Thyroid gland (tissue), 4 donors: Measurements from ENCODE around the gene ITCH. TPM values are rescaled to one million over a fixed set of nuclear protein-coding genes. Genes with fewer than 3 reads are reported as not detected.
"Not testable (repeated sequence)": the region's sequence is repeated elsewhere in the genome, so short reads cannot be mapped to it uniquely, and the experiment has no call there.

Source experiments
- DNase-seq, 2 donors: peaks; one replicate each; pipeline ENCODE4 v3.0.0-alpha.2; 2019
- H3K27ac ChIP-seq, 3 donors: fragments of 200-600 bp; sonication (generic); 1 replicate in 2 of 3; 2 replicates in 1 of 3; pipeline ENCODE4 v1.5.1; 2016 to 2019; ENCODE audit warnings: mild to moderate bottlenecking in 1 of 3, moderate library complexity in 1 of 3
- H3K27me3 ChIP-seq: fragments of 200-600 bp; sonication (generic); one replicate; pipeline ENCODE4 v1.5.1; 2019
- H3K36me3 ChIP-seq, 2 donors: fragments of 200-600 bp; sonication (generic); one replicate each; pipeline ENCODE4 v1.5.1; 2016 to 2019
- H3K4me1 ChIP-seq, 2 donors: fragments of 200-600 bp; sonication (generic); one replicate each; pipeline ENCODE4 v1.5.1; 2017 to 2019
- H3K4me3 ChIP-seq, 3 donors: fragments of 200-600 bp; sonication (generic); replicated peaks in 1 of 3; 1 replicate in 2 of 3; 2 replicates in 1 of 3; pipeline ENCODE4 v1.5.1; 2016; ENCODE audit warnings: mild to moderate bottlenecking in 1 of 3
- H3K9me3 ChIP-seq: fragments of 200-600 bp; sonication (generic); one replicate; pipeline ENCODE4 v1.5.1; 2017
- POLR2A ChIP-seq, 2 donors: fragments of 450-650 bp; IDR thresholded peaks; one replicate each; pipeline ENCODE4 v1.6.1; 2017; ENCODE audit warnings: antibody characterized with exemption in 2 of 2, mild to moderate bottlenecking in 2 of 2, moderate library complexity in 1 of 2
- WGBS, 2 donors: methylation state at CpG; one replicate each; pipeline ENCODE4 v1.1.5; 2017; 5-methylcytosine and 5-hydroxymethylcytosine counted together
- intact Hi-C: fragments of 100-400 bp; cut with DNase I; formaldehyde crosslinking; loops from one replicate; pipeline ENCODE4 v1.15.1; 2023
- total RNA-seq, 4 donors: library from RNA; depleted of rRNA; stranded (reverse); fragments of >200 nt; gene quantifications; one replicate each; pipeline ENCODE4 v1.2.3, GENCODE V29; 2016
- TF ChIP-seq, protein P1 (sequence below), 6 experiments: fragments of 200-600 bp in 3 of 6; fragments of 450-650 bp in 3 of 6; sonication (generic) in 3 of 6; IDR thresholded peaks; one replicate each; pipeline ENCODE4 v1.5.1; 2016 to 2019; ENCODE audit warnings: antibody characterized with exemption in 6 of 6, mild to moderate bottlenecking in 2 of 6, inconsistent platforms in 1 of 6, moderate library complexity in 1 of 6

The ITCH gene
- total RNA-seq, 4 donors from 2014 or later: 67.5 to 120 (median 75.5) TPM

DNA sequence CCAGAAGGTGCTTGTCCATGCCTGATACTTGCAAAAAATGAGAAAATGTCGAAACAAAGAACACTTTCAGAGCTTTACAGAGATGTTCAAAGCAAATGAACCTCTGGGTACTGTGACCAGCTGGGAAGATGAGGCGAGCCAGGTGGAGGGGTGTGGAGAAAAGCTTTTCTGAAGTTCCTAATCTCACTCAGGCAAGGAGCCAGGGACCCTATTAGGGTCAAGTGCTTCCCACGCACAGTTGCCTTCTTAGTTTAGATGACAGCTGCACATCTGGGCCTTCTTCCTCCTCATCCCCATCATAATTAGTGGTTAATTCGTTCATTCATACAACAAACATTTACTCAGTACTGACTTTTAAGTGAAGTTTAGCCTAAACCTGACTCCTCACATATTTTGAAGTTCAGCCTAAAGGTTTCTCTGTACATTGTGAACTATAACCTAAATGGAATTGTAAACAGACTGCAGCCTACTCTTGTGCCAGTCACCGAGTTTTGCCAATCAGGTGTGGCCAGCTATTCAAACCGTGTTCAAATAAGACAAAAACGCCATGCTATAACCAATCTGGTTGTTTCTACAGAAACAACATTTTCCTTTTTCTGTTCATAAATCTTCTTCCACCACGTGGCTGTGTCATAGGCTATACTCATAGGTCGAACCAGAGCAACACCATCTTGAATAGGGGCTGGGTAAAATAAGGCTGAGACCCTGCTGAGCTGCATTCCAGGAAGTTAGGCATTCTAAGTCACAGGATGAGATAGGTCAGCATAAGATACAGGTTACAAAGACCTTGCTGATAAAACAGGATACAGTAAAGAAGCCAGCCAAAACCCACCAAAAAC, 40.6 kb upstream of the ITCH start:
- TF ChIP-seq POLR2A (IDR thresholded peaks at IDR 0.05): no peak
- TF ChIP-seq, protein P1, sequence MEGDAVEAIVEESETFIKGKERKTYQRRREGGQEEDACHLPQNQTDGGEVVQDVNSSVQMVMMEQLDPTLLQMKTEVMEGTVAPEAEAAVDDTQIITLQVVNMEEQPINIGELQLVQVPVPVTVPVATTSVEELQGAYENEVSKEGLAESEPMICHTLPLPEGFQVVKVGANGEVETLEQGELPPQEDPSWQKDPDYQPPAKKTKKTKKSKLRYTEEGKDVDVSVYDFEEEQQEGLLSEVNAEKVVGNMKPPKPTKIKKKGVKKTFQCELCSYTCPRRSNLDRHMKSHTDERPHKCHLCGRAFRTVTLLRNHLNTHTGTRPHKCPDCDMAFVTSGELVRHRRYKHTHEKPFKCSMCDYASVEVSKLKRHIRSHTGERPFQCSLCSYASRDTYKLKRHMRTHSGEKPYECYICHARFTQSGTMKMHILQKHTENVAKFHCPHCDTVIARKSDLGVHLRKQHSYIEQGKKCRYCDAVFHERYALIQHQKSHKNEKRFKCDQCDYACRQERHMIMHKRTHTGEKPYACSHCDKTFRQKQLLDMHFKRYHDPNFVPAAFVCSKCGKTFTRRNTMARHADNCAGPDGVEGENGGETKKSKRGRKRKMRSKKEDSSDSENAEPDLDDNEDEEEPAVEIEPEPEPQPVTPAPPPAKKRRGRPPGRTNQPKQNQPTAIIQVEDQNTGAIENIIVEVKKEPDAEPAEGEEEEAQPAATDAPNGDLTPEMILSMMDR (IDR thresholded peaks at IDR 0.05): no peak
- Histone ChIP-seq H3K9me3 (no peaks in the 10 kb centered on the region), H3K27me3 (no peaks in the 10 kb centered on the region), H3K27ac (no peak overlapping the region), H3K4me1 (no peaks in the 10 kb centered on the region), H3K36me3 (no peaks in the 10 kb centered on the region), H3K4me3 (no peak overlapping the region)
- DNase-seq: no peak
- 70 to 82% methylated on average over 9 of the region's 9 CpGs for WGBS, 2 donors
- intact Hi-C loops: no loop called here

DNA sequence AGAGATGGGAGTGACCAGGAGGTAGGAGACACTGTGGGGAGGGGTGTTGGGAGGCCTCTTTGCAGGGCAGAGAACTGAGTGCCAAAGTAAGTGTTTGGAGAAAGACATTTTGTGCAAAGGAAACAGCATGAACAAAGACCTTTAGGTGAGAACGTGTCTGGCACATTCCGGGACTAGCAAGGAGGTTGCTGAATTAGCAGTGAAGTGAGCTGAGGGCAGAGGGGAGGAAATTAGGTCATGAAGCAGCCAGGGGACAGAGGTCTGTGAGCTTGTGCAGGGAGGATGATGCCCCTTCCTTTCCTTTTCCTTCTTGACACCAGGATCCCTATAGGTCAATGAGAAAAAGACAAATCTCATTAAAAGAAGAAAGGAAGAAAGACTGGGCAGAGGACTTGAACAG, 38.5 kb upstream of the ITCH start:
- H3K27me3 ChIP-seq: no peaks in the 10 kb centered on the region
- no peaks in the 10 kb centered on the region for H3K36me3 ChIP-seq
- intact Hi-C loops: no loop called here
- no peak overlapping the region for H3K27ac ChIP-seq
- H3K4me1 ChIP-seq: no peaks in the 10 kb centered on the region
- WGBS, 2 donors: 19 to 24% methylated on average over 2 of the region's 2 CpGs
- no peak for DNase-seq
- no peaks in the 10 kb centered on the region for H3K9me3 ChIP-seq
- no peak for TF ChIP-seq POLR2A (IDR thresholded peaks at IDR 0.05)
- TF ChIP-seq, protein P1 (IDR thresholded peaks at IDR 0.05): no peak
- no peak overlapping the region for H3K4me3 ChIP-seq

- H3K4me1 ChIP-seq, H3K9me3 ChIP-seq, H3K27me3 ChIP-seq, H3K36me3 ChIP-seq, intact Hi-C loops, H3K27ac ChIP-seq, H3K4me3 ChIP-seq, DNase-seq: not testable (repeated sequence)
- WGBS, 2 donors: 93 to 100% methylated on average over 4 of the region's 4 CpGs
These were observed 34.9 kb upstream of the ITCH start for GRCh38 chr20:34328207-34328606.

- DNase-seq: no peak
- no peaks in the 10 kb centered on the region for H3K4me1 ChIP-seq
- WGBS, 2 donors: 92 to 95% methylated on average over 9 of the region's 9 CpGs
- H3K36me3 ChIP-seq: no peaks in the 10 kb centered on the region
- H3K9me3 ChIP-seq: no peaks in the 10 kb centered on the region
- no peak overlapping the region for H3K27ac ChIP-seq
- H3K27me3 ChIP-seq: no peaks in the 10 kb centered on the region
- no peak overlapping the region for H3K4me3 ChIP-seq
- intact Hi-C loops: no loop called here
- TF ChIP-seq POLR2A (IDR thresholded peaks at IDR 0.05): no peak
- TF ChIP-seq, protein P1 (IDR thresholded peaks at IDR 0.05): no peak
These were observed 34.0 kb upstream of the ITCH start for GRCh38 chr20:34328928-34329677.

DNA sequence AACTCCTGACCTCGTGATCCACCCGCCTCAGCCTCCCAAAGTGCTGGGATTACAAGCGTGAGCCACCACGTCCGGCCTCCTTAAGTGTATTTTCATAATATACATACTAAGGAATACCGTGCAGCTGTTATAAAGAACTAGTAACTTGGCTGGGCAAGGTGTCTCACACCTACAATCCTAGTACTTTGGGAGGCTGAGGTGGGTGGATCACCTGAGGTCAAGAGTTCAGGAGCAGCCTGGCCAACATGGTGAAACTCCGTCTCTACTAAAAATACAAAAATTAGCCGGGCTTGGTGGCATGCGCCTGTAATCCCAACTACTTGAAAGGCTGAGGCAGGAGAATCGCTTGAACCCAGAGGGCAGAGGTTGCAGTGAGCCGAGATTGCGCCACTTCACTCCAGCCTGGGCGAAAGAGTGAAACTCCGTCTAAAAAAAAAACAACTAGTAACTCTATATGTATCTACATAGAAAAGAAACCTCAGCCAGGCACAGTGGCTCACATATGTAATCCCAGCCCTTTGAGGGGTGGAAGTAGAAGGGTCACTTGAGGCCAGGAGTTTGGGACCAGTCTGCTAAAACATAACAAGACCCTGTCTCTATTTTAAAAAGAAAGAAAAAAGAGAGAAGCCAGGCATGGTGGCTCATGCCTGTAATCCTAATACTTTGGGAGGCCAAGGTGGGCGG, 32.1 kb upstream of the ITCH start:
- WGBS, 2 donors: 91 to 92% methylated on average over 15 of the region's 15 CpGs
- H3K9me3 ChIP-seq: not testable (repeated sequence)

More for the DNA sequence above, 32.1 kb upstream of the ITCH start:
- H3K4me1 ChIP-seq, H3K27me3 ChIP-seq, H3K27ac ChIP-seq, H3K36me3 ChIP-seq, intact Hi-C loops, H3K4me3 ChIP-seq, DNase-seq: not testable (repeated sequence)
